ENCODE measurements around the gene ITGBL1.

Gene ITGBL1, protein sequence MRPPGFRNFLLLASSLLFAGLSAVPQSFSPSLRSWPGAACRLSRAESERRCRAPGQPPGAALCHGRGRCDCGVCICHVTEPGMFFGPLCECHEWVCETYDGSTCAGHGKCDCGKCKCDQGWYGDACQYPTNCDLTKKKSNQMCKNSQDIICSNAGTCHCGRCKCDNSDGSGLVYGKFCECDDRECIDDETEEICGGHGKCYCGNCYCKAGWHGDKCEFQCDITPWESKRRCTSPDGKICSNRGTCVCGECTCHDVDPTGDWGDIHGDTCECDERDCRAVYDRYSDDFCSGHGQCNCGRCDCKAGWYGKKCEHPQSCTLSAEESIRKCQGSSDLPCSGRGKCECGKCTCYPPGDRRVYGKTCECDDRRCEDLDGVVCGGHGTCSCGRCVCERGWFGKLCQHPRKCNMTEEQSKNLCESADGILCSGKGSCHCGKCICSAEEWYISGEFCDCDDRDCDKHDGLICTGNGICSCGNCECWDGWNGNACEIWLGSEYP

DNA sequence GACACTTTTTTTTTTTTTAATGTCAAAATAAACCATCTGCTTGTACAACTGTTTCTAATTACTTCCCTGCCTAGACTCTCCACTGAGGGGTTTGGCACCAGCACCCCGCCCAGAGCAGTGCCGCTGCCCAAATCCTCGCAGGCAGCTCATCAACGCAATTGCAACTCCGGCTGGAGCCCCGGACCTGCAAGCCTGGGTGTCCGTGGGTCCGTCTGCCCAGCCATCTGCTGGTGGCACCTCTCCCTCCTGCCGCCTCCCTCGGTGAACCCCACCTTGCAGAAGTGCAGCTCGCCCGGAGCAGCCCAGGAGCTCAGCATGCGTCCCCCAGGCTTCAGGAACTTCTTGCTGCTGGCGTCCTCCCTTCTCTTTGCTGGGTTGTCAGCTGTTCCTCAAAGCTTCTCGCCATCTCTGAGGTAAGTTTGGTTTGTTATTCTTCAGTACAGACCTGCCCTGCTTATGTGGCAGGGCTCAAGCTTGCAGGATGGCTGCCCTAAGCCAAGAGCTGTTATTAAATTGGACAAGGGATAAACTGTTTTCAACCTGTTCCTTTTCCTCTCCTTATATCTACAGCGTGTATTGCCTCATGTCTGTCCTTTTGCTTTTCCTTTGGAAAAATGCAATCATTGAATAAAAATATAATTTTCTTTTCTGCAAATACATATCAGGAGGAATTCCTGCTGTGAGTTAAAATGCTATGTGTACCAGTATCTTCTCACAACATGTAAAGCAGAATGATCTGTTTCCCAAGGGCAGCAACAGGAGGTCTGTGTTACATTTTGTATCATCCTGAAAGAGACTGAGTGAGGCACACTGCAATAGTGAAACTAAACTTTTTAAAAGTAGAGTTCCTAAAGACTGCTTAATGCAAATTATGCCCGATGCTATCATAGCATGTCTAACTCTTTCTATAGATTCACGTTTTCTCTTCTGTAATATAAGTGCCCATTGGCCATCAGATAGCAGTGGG is at the start of gene ITGBL1:
ITGBL1 (plus strand) TSS at position 157 of the 967 bp plus-strand sequence; CDS start at position 316, 159 bp downstream.
- DNase-seq = no peak

DNA sequence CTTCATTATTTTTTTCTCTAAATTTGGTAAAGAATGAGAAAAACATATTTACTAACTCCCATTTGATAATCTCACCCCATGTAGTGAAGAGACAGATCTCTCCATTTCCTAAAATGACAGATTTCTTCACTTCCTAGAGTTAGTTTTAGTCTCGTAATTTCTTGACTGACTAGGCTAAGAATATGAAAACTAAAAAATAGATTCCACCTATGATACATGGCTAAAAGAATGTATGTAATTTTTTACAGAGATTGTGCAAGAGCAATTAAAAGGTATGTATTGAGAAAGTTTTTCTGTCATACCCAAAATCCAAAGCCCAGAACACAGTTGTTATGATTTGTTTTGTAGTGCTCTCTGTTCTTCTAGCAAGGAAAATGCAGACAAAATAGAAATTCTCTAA is 45.7 kb upstream of the ITGBL1 start:
- DNase-seq = no peak

DNA sequence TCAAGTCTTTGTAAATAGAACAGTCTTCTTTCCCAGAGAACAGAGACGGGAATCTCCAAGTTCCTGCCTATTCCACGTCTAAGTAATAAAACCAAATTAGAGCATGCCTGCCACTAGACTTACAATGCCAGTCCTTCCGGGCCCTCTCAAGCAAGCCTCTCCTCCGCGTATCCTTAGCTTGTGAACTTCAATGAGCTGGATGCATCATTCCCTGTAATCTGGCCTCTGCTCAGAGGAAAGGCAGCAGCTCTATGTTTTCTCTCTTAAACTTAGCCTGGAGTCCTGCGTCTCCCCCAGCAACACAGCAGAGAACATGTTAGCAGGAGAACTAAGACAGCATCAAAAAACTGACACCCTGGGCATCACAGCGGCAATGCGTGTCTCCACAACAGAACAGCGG is 44.3 kb upstream of the ITGBL1 start:
- DNase-seq = no peak

DNA sequence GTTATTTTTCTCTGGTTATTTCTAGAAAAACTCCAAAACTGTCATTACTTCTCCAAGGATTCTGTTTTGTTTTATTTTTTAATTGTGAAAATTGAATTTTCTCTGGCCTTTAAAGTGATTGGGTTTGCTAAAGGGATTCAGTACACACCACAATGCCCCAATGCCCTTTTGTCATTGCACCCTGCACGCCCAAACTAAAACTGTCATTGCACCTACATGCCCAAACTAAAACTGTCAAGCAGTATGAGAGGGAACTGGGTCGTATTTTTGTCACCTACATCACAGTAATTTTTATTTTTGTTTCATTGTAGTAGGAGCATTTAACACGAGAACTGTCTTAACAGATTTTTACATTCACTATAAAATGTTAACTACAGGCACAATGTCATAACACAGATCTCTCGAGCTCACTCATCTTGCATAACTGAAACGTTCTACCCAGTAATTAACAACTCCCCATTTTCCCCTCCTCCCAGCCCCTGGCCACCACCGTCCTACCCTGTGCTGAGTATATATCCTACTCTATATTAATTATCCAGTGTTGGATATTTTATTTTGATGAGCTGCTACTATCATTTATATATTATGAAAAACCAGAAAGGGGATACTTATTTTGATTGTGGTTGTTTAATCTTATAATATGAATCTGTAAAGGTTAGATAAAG is 43.4 kb upstream of the ITGBL1 start:
- no peak for DNase-seq

DNA sequence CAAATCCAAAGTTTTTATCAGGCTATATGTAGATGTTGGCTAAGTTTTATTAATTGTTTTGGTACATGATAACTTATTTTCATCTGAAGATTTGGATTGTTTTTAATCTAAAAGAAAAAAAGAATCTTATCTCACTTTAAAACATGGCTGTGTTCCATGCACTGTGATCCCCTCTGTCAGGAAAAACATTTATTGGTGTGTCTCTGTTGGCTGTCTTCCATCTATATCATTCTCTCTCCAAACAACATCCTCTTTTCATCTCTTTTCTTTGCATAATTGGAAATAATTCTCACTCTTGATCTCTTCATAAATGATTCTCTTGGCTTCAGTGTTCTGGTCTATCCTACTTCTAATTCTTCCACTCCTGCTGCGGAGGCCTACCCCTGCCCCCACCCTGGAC is 40.4 kb upstream of the ITGBL1 start:
- DNase-seq = no peak

DNA sequence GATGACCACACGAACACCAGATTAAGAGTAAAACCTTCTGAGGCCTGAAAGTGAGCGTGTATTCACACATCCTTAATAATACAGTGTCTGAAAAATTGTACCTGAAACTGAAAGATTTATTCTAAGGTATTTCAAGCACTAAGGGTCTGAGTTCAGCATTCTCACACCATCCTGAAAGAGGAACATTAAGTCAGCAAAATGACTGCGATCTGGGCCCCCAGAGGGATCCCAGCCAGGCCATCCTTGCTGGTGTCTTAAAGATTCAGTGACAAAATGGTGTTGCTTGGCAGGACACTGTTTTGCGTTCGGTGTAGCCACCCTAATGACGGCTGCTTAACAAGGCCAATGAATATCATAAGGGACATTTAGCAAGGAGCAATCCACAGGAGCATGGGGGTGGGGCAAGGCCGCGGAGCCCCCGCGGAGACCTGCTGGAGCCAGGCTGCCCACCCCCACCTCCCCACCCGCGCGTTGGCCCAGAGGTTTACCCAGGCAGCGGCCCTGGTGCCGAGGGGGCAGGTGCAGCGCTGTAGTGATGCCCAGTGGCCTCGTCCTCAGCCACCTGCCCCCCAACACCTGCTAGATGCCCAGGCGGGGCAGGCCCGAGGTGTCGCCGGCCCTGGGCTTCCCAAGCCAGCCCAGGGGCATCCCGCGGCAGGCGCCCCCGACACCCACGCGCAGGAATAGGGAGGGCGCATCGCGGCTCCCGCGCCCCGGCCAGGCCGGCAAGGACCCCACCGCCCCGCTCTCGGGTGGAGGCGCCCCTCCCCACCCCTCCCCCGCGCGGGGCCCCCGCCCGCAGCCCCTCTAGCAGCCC is 36.9 kb upstream of the ITGBL1 start:
- DNase-seq = no peak

DNA sequence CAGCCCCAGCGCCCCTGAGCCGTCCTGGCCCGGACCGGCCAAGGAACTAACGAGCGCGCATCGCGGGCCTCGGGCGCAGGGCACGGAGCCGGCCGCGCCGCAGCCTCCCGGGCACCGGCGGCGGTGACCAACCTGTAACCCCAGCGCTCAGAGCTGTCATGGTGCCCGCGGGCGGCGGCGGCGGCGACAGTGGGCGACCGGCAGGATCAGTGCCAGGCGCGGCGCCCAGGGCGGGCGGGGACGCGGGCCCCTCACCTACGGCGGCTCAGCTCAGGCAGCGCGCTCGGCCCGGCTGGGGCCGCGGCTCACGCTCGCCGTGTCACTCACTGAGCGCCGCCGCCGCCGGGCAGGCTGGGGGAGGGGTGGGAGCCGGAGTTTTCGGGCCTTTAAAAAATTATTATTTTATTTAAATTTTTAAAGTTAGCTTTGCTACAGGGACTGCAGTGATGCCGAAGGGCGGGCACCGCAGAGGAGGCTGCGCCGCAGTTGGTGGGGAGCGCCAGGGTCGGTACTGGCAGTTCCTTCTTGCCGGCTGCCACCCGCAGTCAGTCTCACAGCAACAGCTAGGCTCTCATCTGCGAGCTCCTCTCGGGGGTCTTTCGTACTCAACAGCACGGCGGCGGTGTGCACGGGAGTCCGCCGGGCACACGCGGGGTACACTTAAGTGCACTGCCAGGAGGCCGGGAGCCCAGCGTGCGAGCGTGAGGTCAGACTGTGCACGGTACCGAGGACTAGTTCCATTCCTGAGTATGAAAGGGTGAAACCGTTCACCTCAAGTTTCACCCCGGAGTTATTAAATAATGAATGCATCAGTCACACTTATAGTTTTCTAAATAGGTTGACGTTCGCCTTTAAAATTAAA is 36.1 kb upstream of the ITGBL1 start, which contains the start of gene NALCN:
NALCN (minus strand) TSS at position 328 of the 862 bp plus-strand sequence. CDS start 17,382 bp downstream, outside the sequence.
- DNase-seq = peak; percentile 4

DNA sequence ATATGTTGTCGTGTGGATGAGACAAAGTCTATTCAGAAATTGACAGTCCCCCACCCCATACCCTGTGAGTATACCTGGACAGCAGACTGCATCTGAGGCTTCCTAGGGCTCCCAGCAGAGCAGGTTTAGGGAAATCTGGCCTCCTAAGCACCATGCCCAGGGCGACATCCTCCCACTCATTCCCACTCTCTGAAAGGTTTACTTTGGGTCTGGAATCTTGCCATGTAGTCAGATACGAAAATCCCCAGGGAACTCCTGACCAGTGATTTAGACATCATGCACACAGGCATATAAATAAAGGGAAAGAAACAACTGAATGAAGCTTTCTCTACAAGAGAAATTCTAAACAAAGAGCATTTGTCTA is 35.5 kb upstream of the ITGBL1 start:
- no peak for DNase-seq

DNA sequence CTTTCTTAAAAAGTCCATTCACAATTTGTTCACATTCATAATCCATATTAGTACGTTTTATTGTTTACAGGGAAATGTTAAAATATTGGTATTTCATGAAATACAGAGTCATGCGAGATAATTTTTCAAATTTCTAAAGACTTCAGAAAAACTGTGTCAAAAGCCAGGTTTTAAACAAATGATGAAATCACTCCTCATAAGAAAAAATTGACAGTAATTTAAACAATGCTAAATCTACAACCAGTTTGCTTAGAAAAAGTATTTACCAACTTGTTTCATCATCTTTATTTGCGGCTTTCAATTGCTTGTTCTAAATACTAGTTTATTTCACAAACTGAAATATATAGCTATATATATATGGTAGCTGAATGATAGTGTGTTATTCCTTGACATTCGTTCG is 35.0 kb upstream of the ITGBL1 start:
- DNase-seq = no peak

DNA sequence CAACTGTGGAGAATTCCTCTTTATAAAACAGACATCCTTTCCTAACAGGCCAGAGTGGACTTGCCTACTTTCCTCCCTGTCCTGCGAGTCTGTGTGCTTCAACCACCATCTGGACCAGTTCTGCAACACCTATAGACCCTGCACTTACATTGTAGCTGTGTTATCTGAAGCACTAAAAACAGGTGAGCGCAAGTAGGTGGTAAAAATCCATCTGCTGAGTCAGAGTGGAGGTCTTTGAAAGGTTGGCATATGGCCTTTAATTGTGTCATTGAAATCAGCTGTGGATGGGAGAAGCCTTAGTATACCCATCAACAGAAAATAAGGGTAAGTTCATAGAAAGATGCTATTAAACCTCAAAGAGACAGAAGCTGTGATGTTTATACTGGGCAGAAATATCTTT is 28.6 kb upstream of the ITGBL1 start:
- no peak for DNase-seq

DNA sequence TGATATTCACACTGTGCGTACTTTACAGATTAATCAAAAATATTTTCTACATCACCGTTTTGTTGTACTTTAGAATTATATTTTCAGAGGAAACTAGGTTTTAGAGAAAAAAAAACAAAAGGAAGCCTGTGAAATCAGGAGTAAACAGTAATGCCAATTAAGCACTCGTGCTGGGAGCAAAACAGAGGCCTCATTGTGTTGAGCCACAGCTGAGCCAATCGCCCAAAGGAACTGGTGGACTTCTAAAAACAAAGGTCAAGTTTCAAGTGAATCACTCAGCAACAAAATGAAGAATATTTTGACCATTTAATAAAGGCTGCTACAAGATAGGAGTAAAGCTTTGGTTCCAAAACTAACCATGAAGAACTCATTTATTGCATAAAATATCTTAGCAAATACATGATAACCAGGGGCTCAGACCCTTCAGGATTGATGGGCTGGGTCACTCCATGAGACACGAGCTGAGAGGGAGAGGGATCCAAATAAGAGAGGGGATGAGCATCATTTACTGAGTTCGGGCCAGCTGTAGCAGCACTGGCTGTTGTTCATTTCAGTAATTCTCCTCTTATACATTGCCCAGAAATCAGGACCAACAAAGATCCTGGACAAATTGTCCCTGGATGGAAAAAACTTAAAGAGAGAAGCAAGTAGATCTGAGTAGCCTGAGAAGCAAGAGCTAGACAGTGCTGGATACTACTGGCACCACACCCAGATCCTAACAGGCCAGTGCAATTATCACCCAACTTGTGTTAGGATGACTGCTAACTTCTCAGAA is 27.9 kb upstream of the ITGBL1 start:
- no peak for DNase-seq

DNA sequence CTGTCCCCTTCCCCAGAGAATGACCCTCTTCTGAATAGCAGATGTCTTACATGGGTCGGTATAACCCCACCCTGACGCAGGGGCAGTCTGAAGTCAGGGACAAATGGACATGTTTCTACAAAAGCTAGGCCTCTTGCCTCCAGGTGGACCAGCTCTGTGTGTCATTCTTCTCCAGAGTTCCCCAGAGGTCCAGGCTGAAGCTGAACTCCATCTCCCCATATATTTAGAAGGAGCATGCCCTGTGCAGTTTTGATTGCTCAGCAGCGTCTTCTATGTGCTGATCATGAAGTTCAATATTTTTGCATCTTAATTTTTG is 27.4 kb upstream of the ITGBL1 start:
- no peak for DNase-seq

DNA sequence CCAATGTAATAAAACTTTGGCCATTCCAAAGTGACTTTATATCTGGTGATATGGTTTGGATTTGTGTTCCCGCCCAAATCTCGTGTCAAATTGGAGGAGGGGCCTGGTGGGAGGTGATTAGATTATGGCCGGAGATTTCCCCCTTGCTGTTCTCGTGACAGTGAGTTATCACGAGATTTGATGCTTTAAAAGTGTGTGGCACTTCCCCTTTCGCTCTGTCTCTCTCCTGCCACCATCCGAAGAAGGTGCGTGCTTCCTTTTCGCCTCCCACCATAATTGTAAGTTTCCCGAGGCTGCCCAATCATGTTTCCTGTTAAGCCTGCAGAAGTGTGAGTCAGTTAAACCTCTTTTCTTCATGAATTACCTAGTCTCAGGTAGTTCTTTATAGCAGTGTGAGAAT is 26.9 kb upstream of the ITGBL1 start:
- DNase-seq = no peak

DNA sequence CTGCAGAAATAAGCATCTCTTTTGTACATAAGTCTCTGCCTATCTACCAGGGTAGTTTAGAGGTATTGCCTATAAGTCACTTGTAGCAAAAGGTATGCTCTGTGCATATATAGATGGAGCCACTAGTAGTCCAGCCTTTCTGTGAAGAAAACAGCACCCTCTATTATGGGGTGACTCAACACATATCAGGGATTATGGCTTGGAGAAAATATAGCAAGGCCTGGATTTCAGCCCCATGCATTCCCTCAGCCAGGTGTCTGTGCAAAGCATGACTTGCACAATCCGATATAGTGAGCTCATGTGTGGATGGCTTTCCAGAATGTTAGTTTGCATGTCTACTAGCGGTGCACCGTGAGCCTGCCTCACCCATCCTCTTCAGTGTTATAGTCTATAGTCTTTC is 22.7 kb upstream of the ITGBL1 start:
- no peak for DNase-seq

DNA sequence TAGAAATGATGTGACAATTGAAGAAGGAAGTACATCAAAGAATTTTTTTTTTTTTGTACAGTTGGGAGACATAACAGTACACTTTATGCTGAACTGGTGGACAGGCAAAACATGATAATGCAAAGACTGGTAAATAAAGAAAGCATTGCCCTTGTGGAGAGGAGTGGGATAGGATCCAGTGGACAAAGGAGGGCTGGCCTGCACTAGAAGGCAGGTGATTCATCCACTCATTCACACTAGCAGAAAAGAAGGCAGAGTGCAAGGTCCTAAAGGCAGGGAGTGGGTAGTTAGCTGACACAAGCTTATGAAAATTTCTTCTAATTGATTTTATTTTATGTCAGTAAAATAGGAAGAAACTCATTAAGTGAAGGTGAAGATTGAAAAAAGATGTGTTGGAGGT is 18.6 kb upstream of the ITGBL1 start:
- no peak for DNase-seq

DNA sequence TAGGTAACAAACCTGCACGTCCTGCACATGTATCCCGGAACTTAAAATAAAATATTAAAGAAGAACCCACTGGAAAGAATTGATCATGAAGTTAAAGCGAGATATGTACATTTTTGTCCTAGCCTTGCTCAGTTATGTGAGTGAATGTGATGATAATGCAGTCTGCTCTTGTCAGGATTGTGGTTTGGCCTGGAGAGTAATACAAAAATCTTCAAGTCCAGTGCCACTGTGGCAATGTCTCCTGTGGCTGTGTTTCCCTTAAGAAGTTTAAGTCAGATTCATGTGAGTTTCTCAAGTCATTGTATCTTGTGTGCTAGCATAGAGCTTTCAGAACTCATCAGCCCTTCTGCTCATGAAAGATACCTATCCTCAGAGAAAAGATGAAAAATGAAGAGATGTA is 18.0 kb upstream of the ITGBL1 start:
- DNase-seq = no peak

DNA sequence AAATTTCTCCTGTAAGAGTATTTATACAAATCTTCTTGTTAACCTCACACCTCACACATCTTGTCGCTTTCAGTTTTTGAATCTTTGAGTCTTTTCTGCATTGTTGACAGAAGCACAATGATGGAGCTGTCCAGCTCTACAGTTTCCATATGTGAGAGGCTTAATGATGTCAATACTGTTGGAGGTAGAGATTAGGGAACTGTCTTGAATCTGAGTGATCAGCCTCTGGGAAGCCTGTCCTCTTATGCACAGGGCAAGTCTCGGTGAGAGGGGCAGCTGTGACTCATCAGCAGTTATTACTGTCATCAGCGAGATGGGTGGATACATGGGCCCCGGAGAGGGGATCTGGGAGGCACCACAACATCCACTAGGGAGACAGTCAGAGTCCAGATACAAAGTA is 4.6 kb upstream of the ITGBL1 start:
- DNase-seq = no peak

DNA sequence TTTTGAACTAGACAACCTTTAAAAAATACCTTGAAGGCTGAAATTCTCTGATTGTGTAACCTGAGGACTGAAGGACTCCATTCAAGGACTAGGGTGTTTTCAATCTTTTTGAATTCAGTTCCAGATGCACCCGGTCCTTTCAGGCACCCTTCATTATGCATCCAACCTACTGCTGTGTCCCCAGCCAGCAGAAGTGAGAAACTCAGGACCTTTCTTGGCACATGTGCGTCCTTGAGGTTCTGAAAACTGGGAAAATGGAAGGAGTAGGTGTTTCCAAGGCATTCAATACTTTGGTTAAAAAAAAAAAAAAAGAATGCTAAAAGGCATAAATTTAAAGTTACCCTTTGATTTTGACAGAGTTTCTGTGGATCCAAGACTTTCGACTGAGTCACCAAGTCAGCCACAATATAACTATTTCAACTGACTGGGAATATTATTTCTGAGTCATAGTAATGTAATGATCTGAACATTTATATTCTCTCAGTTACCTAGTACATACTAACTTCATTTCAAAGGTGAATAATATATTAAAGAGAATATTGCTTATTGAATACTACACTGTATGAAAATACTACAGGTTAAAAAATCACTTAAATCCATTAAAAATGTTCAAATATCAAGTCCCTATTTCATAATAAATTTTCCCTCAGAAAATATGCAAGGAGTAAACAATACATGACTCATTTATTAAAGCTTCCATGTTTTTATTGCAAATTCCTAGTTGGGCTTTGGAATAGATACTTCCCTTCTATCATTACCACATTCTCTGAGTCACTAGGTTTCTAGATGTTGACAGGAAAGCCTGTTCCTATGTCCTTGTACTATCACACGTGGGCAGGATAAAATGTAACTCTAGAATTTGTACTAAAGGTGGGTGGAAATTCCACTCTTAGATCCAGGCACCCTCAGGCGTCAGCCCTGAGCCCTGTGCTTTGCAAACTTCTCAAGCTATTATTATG is 2.4 kb upstream of the ITGBL1 start:
- DNase-seq = no peak

DNA sequence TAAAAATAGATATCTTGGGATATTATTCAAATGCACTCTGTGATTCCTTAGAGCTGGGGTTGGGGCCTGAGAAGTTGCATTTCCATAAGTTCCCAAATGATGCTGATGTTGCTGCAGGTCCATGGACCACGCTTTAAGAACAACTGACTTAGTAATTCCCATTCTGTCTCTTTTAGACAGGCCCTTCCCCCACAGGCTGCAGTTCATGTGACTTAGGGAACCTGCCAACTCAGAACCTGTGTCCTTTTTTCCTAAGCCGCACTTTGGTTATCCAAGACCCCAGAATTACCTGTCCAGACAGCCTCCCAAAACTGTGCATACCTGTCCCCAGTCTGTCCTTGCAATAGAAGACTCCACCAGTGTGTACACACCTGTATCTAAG is 1.7 kb upstream of the ITGBL1 start:
- DNase-seq = no peak
